HL-60 (cell line): Measurements from ENCODE around the gene PNKP.

Source experiments
- GABPA ChIP-seq: IDR thresholded peaks from 2 replicates; pipeline ENCODE4 v1.6.1; 2012; ENCODE audit warnings: low read depth
- POLR2AphosphoS5 ChIP-seq: IDR thresholded peaks from 2 replicates; pipeline ENCODE4 v1.6.1; 2012; ENCODE audit warnings: low read depth
- TF ChIP-seq, protein P1 (sequence below): IDR thresholded peaks from one replicate; pipeline ENCODE4 v1.5.1; 2011; ENCODE audit warnings: low read length, control low read depth, inconsistent platforms; ENCODE audit not compliant: insufficient read depth
- TF ChIP-seq, protein P2 (sequence below): IDR thresholded peaks from 2 replicates; pipeline ENCODE4 v1.6.1; 2012; ENCODE audit warnings: low read depth; ENCODE audit not compliant: insufficient replicate concordance

DNA sequence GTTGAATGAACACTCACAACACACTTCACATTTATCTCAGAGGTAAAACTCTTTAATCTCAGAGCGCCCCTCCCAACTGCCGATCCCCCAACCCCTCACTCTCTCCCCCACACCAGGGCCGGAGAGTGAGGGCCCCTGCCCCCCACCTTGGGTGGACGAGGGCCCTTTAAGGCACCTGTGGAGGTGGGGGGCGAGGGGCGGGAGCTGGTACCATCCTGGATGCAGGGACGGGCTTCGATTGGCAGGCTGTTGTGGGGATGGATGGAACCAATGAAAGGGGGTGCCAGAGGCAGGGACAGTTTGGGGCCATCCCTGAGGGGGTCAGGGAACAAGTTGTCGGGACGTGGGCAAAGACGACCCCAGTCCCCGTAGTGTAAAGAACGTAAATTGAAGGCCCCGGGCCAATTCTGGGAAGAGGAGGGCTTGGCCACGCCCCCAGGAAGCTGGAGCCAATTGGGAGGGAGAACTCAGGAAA, 1.7 kb upstream of the PNKP start:
- TF ChIP-seq, protein P1, sequence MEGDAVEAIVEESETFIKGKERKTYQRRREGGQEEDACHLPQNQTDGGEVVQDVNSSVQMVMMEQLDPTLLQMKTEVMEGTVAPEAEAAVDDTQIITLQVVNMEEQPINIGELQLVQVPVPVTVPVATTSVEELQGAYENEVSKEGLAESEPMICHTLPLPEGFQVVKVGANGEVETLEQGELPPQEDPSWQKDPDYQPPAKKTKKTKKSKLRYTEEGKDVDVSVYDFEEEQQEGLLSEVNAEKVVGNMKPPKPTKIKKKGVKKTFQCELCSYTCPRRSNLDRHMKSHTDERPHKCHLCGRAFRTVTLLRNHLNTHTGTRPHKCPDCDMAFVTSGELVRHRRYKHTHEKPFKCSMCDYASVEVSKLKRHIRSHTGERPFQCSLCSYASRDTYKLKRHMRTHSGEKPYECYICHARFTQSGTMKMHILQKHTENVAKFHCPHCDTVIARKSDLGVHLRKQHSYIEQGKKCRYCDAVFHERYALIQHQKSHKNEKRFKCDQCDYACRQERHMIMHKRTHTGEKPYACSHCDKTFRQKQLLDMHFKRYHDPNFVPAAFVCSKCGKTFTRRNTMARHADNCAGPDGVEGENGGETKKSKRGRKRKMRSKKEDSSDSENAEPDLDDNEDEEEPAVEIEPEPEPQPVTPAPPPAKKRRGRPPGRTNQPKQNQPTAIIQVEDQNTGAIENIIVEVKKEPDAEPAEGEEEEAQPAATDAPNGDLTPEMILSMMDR, result no peak
- TF ChIP-seq, protein P2, sequence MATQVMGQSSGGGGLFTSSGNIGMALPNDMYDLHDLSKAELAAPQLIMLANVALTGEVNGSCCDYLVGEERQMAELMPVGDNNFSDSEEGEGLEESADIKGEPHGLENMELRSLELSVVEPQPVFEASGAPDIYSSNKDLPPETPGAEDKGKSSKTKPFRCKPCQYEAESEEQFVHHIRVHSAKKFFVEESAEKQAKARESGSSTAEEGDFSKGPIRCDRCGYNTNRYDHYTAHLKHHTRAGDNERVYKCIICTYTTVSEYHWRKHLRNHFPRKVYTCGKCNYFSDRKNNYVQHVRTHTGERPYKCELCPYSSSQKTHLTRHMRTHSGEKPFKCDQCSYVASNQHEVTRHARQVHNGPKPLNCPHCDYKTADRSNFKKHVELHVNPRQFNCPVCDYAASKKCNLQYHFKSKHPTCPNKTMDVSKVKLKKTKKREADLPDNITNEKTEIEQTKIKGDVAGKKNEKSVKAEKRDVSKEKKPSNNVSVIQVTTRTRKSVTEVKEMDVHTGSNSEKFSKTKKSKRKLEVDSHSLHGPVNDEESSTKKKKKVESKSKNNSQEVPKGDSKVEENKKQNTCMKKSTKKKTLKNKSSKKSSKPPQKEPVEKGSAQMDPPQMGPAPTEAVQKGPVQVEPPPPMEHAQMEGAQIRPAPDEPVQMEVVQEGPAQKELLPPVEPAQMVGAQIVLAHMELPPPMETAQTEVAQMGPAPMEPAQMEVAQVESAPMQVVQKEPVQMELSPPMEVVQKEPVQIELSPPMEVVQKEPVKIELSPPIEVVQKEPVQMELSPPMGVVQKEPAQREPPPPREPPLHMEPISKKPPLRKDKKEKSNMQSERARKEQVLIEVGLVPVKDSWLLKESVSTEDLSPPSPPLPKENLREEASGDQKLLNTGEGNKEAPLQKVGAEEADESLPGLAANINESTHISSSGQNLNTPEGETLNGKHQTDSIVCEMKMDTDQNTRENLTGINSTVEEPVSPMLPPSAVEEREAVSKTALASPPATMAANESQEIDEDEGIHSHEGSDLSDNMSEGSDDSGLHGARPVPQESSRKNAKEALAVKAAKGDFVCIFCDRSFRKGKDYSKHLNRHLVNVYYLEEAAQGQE, result no peak
- TF ChIP-seq POLR2AphosphoS5 (no peak), GABPA (no peak)
